GM12872 (cell line): Measurements from ENCODE around the gene PTPRK.

Experiments
- TF ChIP-seq, protein P1 (sequence below): IDR thresholded peaks from 3 replicates; pipeline ENCODE4 v1.5.1; 2011; ENCODE audit warnings: low read depth, mild to moderate bottlenecking, low read length, moderate library complexity; ENCODE audit not compliant: insufficient read depth

PTPRK gene

DNA sequence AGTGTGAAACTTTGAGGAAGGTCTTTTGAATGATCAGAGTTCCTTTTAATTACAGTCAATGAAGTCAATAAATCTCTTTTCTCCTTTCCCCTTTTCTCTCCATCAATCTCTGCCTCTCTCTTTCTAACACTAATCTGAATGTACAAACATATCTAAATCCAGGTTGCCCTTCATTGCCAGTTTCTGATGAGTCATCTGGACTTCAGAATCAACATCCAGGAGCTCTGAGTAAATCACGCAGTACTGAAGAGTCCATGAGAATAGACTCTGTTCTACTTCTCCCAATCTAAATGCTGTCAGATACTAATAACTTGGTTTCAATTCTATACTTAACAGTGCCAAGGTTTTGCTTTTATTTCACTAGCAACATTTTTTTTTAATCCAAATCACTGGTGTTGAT is 380.9 kb downstream of the PTPRK start:
- TF ChIP-seq, protein P1, sequence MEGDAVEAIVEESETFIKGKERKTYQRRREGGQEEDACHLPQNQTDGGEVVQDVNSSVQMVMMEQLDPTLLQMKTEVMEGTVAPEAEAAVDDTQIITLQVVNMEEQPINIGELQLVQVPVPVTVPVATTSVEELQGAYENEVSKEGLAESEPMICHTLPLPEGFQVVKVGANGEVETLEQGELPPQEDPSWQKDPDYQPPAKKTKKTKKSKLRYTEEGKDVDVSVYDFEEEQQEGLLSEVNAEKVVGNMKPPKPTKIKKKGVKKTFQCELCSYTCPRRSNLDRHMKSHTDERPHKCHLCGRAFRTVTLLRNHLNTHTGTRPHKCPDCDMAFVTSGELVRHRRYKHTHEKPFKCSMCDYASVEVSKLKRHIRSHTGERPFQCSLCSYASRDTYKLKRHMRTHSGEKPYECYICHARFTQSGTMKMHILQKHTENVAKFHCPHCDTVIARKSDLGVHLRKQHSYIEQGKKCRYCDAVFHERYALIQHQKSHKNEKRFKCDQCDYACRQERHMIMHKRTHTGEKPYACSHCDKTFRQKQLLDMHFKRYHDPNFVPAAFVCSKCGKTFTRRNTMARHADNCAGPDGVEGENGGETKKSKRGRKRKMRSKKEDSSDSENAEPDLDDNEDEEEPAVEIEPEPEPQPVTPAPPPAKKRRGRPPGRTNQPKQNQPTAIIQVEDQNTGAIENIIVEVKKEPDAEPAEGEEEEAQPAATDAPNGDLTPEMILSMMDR = no peak

DNA sequence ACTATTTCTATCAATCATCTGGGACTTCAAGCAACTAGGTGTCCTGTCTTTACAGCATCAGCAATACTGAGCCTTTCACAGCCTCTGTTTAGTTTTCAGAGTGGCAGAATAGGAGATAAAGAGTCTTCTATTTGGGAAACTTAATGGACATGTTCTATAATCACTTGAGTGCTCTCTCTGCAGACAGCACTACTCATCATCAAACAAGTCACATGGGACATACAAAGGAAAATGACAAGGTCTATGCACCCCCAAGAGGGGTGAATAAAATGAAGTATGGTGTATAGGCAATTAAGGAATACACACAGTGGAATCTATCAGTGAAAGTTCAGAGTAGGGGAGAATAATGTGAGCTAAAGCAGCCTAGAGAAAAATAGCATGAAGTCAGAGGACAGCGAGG is 381.7 kb downstream of the PTPRK start:
- TF ChIP-seq, protein P1 = no peak

DNA sequence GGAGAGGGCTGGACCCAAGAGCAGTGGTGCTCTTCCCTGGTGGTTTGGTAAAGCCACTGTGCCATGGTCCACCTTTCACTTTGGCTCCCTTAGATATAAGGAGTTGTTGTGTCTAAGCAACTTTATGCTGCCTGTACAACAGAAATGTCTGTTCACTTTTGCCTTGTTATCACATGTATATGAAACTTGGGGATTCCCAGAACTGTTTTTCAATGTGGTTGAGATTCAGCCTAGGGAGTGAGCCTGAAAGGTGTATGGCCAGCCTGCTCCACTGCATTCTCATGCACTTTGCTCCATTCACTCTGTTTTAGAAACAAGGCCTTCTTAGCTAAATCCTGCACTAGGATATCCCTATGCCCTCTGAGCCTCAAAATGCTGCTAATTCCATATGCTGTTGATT is 385.1 kb downstream of the PTPRK start:
- TF ChIP-seq, protein P1 = no peak

DNA sequence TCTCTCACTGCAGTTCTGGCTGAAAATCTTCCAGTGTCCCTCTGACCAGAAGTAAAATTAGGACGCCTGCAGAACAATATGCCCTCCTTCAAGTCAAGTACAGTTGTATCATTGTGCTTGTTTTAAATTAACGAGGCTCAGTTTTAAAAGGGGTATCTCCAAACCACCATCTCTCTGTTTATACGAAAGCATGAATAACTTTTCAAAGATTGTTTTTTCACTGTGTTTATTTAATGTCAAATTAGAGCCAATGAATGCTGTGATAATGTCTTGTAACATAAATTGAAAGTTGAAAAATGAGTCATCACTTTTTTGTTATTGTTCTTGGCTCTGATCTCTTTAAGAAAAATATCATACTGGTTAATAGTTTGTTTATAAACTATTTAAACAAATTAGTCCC is 388.8 kb downstream of the PTPRK start:
- TF ChIP-seq, protein P1 = no peak

DNA sequence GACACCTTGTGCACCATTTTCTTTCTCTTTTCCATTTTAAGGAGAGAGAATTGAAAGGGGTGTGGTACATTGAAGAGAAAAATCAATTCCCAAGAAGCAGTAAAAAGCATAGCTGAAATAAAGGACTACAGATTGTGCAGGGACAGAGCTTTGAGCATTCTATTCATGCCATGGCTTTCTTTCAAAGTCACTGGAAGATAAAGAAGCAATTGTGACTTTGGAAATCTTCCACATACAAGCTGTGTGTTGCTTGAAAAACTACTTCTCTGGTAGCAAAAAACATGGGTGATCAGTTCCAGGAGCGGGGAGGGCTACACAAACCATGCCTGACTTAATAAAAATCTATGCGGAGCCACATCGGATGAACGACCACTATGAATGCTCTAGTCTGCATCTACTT is 389.4 kb downstream of the PTPRK start:
- TF ChIP-seq, protein P1 = no peak

DNA sequence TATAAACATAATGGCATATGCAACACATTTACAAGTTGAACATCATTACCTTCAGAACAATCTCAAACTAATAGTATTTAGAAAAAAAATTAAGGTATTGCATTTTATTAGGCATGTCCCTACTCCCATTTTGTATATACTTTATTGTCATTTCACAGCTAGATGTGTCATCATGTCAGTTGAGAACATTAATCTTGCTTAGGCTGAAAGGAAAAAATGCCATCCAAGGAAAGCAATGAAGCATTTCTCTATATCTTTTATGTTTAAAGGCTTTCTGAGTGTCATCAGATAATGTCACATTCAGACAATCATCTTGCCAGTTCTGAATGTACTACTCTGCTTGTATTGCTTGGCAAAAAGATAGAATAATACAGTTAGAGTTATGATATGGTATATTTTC is 390.7 kb downstream of the PTPRK start:
- TF ChIP-seq, protein P1 = no peak

DNA sequence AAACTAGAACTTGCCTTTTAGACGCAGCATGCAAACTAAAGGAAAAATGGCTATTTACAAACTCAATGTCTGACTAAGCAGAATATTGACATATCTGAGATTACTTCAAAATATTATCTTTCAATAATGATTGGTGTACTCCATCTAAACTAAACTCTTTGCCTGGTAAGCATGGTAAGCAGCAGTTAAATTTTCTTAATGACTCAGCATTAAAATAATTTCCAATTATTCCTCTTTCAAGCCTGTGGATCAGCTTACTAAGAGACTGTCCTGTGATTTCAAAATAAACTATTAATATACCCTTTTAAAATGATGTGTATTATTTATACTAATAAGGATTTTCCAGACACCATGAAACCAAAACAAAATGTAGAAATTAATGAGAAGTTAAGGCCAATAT is 392.7 kb downstream of the PTPRK start:
- TF ChIP-seq, protein P1 = no peak

DNA sequence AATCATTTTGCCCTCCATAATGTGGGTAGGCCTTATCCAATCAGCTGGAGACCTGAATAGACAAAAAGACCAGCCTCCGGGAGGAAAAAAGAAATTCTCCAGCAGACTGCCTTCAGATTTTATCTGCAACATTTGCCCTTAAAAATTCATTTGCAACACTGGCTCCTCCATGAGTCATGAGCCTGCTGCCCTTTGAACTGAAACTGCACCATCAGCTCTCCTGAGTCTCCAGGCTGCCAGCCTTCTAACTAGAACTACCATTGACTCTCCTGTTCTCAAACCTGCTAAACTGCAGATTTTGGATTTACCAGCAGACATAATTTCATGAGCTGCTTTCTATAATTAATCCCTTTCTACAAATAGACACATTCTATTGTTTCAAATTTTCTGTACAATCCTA is 395.7 kb downstream of the PTPRK start:
- TF ChIP-seq, protein P1 = no peak
